GM18868 (cell line): Measurements from ENCODE around the gene HIC1.

Experiments used
- ATAC-seq: cut with Tn5 transposase; IDR thresholded peaks from one replicate; pipeline ENCODE4 v1.9.1; 2021; ENCODE audit warnings: mild to moderate bottlenecking, moderate library complexity; ENCODE audit not compliant: unreplicated experiment

The HIC1 gene

DNA sequence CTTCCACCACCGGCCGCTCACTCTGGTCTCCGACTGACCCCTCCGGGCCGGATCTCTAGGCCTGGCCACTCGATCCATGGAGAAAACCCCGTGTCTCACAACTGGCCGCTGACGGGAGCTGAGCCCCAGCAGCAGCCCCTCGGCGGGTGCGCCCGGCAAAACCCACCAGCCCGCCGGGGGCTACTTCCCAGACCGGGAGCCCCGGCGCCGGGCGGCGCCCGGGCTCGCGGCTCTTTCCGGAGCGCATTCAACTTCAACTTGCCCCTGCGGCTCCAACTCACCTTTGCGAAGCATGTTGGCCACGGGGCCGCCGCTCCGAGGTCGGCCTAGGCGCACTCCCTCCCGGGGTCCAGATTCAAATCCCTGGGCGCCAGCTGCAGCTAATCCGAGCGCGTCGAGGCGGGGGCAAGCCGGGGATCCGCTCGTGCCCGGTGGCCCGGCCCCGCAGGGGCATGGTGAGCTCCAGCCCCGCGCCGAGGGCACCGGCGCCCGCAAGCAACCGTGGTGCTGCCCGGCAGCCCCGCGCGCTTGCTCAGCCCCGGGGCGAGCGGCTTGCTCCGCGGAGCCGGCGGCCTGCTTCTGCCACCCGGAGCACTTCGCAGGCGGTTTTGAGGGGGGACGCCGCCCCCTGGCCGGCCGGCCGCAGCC lies 30.2 kb upstream of the HIC1 start:
- ATAC-seq = no peak

GRCh38 chr17:2025220-2025621 lies 29.7 kb upstream of the HIC1 start, which contains the start of gene RTN4RL1:
TSS of gene RTN4RL1 (minus strand) at chr17:2025334. CDS start at chr17:2024865, 469 bp downstream.
- ATAC-seq = no peak

DNA sequence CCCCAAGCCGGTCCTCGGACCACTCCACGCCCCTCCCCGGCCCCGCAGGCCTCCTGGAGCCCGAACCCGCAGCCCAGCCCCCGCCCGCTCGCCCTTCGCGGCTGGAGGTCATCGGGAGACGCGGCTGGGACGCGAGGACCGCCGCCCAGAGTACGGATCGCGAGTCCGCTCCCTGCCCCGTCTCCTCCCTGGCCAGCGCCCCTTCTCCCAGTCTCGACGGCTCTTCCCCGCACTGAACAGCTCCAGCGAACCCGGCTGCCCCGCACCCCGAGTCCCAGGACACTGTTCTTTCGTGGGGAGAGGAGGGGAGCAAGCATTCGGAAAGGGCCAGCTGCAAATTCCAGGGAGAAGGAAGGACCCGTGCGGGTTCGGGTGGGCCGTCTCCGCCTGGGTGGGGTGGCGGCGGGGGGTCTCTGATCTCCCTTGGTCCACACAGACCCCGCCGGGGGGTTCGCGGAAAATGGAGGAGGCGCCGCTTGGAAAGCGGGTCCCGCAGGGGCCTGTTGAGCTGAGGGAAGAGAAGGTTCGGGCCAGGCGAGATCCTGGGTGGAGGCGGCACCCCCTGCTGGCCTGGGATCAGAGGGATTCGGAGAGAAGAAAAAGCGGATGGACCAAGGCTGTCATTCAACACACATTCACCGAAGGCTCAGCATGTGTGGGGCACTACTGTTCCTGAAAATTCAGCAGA lies 29.1 kb upstream of the HIC1 start:
- ATAC-seq = no peak

DNA sequence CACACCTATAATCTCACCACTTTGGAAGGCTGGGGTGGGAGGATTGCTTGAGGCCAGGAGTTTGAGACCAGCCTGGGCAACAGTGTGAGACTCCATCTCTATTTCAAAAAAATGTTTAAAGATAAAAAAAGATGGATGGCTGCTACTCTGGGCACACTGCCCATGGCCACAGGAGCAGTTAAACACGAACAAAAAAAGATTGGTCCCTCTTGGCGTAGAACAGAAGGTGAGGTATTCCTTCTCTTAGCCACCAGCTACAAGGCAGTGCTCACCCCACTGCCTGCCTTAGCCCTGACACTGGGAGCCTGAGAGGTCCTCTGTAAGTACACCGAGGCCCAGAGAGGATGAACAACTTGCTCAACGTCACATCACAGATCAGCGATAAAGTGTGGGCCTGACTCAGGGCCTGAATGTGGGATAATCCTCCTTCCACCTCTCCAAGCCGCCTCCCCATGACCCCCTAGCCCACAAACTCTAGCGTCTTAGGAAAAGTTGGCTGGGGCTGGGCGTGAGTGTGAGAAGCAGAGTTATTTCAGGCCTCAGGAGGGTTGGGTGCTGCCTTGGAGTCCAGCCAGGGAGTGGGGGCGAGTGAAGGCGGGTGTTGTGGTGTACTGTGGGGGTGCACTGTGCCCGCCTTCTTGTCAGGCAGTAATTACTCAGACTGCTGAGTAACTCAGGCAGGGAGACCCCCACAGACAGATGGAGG lies 27.2 kb upstream of the HIC1 start:
- ATAC-seq = no peak

GRCh38 chr17:2028234-2028614 lies 26.7 kb upstream of the HIC1 start:
- ATAC-seq = no peak

- no peak for ATAC-seq
Observed at GRCh38 chr17:2028737-2029136, 26.2 kb upstream of the HIC1 start.

GRCh38 chr17:2029911-2030778 lies 24.8 kb upstream of the HIC1 start, which contains the start of gene DPH1:
TSS of gene DPH1 (plus strand) at chr17:2030153. CDS start at chr17:2030170, 17 bp downstream.
- ATAC-seq = peak; percentile 80

- ATAC-seq = no peak
Observed at GRCh38 chr17:2030779-2031163, 24.1 kb upstream of the HIC1 start.

- ATAC-seq = no peak
Observed at GRCh38 chr17:2033153-2033552, 21.8 kb upstream of the HIC1 start.

DNA sequence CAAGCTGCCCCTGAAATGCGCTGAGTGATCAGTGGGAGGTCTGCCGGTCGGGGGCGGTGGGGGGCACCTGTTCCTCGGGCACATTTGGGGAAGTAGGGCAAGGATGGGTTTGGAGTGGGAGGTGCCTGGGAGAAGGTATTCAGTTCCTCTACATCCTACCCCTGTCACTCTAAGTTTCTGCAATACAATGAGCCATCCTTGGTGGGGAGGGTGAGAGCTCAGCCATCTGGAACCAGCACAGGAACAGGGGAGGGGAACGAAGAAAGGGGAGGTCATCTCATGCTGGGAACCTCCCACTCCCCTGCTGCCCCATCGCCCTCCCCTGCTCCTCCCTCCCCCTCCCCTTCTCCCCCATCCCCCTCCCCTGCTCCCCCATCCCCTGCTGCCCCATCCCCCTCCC lies 20.7 kb upstream of the HIC1 start:
- ATAC-seq = no peak

DNA sequence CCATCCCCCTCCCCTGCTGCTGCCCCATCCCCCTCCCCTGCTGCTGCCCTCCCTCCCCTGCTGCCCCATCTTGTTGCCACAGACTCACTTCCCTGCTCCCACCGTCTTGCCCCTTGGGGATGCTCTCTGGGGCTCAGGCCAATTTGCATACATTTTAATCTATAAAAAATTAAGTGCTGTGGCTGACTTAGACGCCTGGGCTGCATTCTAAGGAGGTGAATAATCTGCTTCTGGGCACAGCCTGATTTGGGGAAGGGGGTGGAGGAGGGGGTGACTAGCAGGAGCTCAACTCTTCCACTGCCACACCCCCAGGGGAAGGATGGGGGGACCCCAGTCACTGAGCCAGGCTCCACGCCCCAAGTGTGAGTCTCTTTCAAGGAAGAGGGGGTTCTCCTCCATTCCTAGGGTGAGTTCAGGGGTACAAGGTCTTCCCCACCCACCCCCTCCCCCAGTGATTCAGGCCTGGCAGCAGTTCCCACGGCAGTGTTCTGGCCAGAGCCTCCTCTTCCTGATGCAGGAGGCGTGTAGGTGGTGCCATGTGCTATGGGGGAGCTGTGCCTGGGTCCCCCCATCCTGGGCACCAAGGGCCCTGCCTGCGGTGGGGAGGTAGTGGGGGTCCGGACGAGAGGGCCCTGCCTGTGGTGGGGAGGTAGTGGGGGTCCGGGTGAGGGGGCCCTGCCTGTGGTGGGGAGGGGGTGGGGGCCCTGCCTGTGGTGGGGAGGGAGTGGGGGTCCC lies 19.9 kb upstream of the HIC1 start:
- no peak for ATAC-seq

- no peak for ATAC-seq
Observed at GRCh38 chr17:2035541-2036488, 19.1 kb upstream of the HIC1 start.

- ATAC-seq = no peak
Observed at GRCh38 chr17:2037155-2037554, 17.7 kb upstream of the HIC1 start.

GRCh38 chr17:2040219-2040827 lies 14.6 kb upstream of the HIC1 start:
- ATAC-seq = no peak

DNA sequence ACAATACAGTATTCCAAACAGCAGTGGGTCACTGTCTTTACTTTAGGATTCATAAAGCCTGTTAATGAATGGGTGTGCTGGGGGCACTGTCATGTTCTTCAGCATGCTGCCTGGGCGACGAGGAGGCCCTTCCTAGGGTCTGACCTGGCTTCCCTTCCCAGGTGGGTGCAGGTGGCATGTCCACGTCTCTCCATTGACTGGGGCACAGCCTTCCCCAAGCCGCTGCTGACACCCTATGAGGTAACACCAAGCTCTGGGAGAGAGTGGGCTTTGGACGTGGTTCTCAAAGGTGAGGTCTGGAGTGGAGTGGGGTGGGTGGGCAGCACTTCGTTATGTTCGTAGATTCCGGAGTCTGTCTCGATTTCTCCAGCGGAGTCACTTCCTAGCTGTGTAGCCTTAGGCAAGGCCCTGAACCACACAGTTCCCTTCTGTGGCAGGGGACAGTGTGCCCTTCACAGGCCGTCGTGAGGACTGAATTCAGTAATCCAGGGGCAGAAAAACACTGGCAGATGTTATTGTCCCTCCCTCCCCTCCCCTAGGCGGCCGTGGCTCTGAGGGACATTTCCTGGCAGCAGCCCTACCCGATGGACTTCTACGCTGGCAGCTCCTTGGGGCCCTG lies 13.9 kb upstream of the HIC1 start:
- ATAC-seq = no peak

DNA sequence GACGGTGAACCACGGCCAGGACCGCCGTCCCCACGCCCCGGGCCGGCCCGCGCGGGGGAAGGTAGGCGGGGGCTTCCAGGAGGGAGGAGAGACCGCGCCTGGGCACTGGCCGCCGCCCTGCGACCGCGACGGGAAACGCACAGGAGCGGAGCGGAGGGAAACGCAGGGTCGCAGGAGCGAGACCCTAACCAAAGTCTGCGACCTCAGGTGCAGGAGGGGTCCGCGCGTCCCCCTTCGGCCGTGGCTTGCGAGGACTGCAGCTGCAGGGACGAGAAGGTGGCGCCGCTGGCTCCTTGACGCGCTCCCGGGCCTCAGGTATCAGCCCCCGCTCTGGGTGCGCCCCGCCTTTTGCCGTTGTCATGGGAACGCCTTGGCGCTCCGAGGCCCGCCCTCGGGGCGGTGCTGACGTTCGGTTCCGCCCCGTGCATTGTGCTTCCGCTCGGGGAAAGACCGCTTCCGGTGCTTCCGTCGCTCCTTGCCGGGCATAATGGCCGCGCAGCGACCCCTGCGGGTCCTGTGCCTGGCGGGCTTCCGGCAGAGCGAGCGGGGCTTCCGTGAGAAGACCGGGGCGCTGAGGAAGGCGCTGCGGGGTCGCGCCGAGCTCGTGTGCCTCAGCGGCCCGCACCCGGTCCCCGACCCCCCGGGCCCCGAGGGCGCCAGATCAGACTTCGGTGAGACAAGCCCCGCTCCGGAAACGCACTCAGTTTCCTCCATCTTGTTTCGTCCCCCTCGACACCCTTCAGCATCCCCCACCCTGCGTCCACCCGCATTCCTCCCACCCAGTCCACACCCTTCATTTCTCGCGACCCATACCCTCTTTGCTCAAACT lies 13.1 kb upstream of the HIC1 start, which contains the start of gene OVCA2:
TSS of gene OVCA2 (plus strand) at position 462 of the 829 bp plus-strand sequence. CDS start at position 488, 26 bp downstream.
- peak; percentile 92 for ATAC-seq

DNA sequence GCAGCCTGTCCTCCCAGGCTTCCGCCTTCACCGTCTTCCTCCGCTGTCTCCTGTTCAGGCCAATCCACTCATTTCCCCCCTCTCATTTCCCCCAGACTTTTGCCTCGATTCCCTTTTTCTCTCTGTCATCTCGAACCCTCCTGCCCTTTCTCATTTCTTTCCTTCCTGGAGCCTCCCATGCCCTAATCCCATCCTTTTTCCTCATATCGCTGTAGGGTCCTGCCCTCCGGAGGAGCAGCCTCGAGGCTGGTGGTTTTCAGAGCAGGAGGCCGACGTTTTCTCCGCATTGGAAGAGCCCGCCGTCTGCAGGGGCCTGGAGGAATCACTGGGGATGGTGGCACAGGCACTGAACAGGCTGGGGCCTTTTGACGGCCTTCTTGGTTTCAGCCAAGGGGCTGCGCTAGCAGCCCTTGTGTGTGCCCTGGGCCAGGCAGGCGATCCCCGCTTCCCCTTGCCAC lies 12.5 kb upstream of the HIC1 start:
- no peak for ATAC-seq
